ENCODE results near the gene MYO5A. TPM values are rescaled to one million over a fixed set of nuclear protein-coding genes. Genes with fewer than 3 reads are reported as not detected.
A peak's percentile ranks its signal among the peaks of the same experiment; 100 is the strongest.

Gene MYO5A

DNA sequence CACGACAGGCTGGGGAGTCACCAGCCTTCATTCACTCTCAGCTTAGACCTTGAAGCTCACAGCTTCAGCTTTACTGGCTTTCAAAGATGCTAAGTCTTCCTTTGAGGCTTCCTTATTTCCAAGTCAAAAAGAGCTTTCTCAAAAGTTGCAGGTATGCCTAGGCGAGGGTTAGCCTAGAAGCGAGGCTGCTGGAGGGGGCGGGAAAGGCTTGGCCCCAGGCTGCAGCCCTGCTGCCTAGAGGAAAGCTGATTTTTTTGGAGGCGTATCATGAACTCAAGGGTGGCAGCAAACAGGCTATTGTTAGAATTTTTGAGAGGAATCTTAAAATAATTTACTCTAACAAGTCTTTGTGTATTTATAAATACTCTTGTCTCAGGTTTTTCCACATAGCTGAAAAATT is 270.2 kb downstream of the MYO5A start:
- no peak overlapping the region for H3K4ac ChIP-seq (ENCODE audit: low read depth in 1 of 2, low read length in 2 of 2)
- H3K4me3 ChIP-seq (ENCODE audit: insufficient read depth in 1 of 2, low read depth in 1 of 2, low read length in 2 of 2) = no peak overlapping the region
- 92% methylated on average over 4 of the region's 5 CpGs for WGBS
- no peak overlapping the region for H2BK12ac ChIP-seq (ENCODE audit: low read length in 2 of 2)
- no peaks in the 10 kb centered on the region for H3K36me3 ChIP-seq (ENCODE audit: control insufficient read depth in 1 of 2, insufficient read depth in 2 of 2, low read depth in 1 of 2, low read length in 2 of 2)
- DNase-seq = no peak
- H4K8ac ChIP-seq (ENCODE audit: low read length) = no peak overlapping the region
- H3K27me3 ChIP-seq (ENCODE audit: control insufficient read depth in 1 of 2, insufficient read depth in 1 of 2, low read length in 2 of 2) = no peaks in the 10 kb centered on the region
- H2BK15ac ChIP-seq (ENCODE audit: low read depth, poor library complexity, severe bottlenecking) = no peak overlapping the region
- no peak overlapping the region for H3K9ac ChIP-seq (ENCODE audit: low read length)
- no peaks in the 10 kb centered on the region for H3K79me1 ChIP-seq (replicated peaks; ENCODE audit: low read length, poor library complexity, severe bottlenecking)
- H2AK5ac ChIP-seq (ENCODE audit: low read length, severe bottlenecking) = no peak overlapping the region
- H3K4me2 ChIP-seq (ENCODE audit: low read length, poor library complexity, severe bottlenecking) = no peak overlapping the region
- no peak overlapping the region for H3K18ac ChIP-seq (ENCODE audit: low read depth in 1 of 2, low read length in 2 of 2)
- no peak overlapping the region for H2AFZ ChIP-seq (ENCODE audit: low read depth, low read length)
- H3K27ac ChIP-seq (ENCODE audit: low read length, poor library complexity, severe bottlenecking) = no peak overlapping the region
- H2BK120ac ChIP-seq (ENCODE audit: low read depth, low read length) = no peak overlapping the region
- H3K4me1 ChIP-seq (ENCODE audit: control insufficient read depth, insufficient read depth, low read depth, low read length) = peaks cover 36% of the 10 kb centered on the region
- no peak overlapping the region for H3K23ac ChIP-seq (ENCODE audit: low read length in 2 of 2)
- no peak overlapping the region for H3K14ac ChIP-seq (ENCODE audit: low read length in 2 of 2)
- no peak overlapping the region for H2BK5ac ChIP-seq (ENCODE audit: low read depth, low read length, poor library complexity, severe bottlenecking)
- H3K9me3 ChIP-seq (ENCODE audit: control insufficient read depth, low read length) = no peaks in the 10 kb centered on the region
- H4K91ac ChIP-seq (ENCODE audit: low read length) = no peak overlapping the region

- no peaks in the 10 kb centered on the region for H3K36me3 ChIP-seq (ENCODE audit: control insufficient read depth in 1 of 2, insufficient read depth in 2 of 2, low read depth in 1 of 2, low read length in 2 of 2)
- H4K91ac ChIP-seq (ENCODE audit: low read length) = no peak overlapping the region
- no peak overlapping the region for H2AFZ ChIP-seq (ENCODE audit: low read depth, low read length)
These were observed 271.0 kb downstream of the MYO5A start for GRCh38 chr15:52257734-52258062.

More at GRCh38 chr15:52257734-52258062, 271.0 kb downstream of the MYO5A start:
- H4K8ac ChIP-seq (ENCODE audit: low read length) = no peak overlapping the region
- peak overlapping the region in 1 of 2 experiments; percentile 10 for H3K4me3 ChIP-seq (ENCODE audit: insufficient read depth in 1 of 2, low read depth in 1 of 2, low read length in 2 of 2)
- H2AK5ac ChIP-seq (ENCODE audit: low read length, severe bottlenecking) = peak overlapping the region; percentile 4
- no peak overlapping the region for H3K18ac ChIP-seq (ENCODE audit: low read depth in 1 of 2, low read length in 2 of 2)
- H3K79me1 ChIP-seq (replicated peaks; ENCODE audit: low read length, poor library complexity, severe bottlenecking) = no peaks in the 10 kb centered on the region
- H3K9ac ChIP-seq (ENCODE audit: low read length) = no peak overlapping the region
- H3K4me1 ChIP-seq (ENCODE audit: control insufficient read depth, insufficient read depth, low read depth, low read length) = peaks cover 38% of the 10 kb centered on the region
- 48% methylated on average over 5 of the region's 5 CpGs for WGBS
- H2BK12ac ChIP-seq (ENCODE audit: low read length in 2 of 2) = no peak overlapping the region
- no peak overlapping the region for H2BK5ac ChIP-seq (ENCODE audit: low read depth, low read length, poor library complexity, severe bottlenecking)
- no peak overlapping the region for H3K4ac ChIP-seq (ENCODE audit: low read depth in 1 of 2, low read length in 2 of 2)
- DNase-seq = peak; percentile 34
- no peak overlapping the region for H3K23ac ChIP-seq (ENCODE audit: low read length in 2 of 2)
- H2BK120ac ChIP-seq (ENCODE audit: low read depth, low read length) = no peak overlapping the region
- no peak overlapping the region for H3K14ac ChIP-seq (ENCODE audit: low read length in 2 of 2)
- no peaks in the 10 kb centered on the region for H3K27me3 ChIP-seq (ENCODE audit: control insufficient read depth in 1 of 2, insufficient read depth in 1 of 2, low read length in 2 of 2)
- no peak overlapping the region for H3K27ac ChIP-seq (ENCODE audit: low read length, poor library complexity, severe bottlenecking)
- no peaks in the 10 kb centered on the region for H3K9me3 ChIP-seq (ENCODE audit: control insufficient read depth, low read length)
- no peak overlapping the region for H2BK15ac ChIP-seq (ENCODE audit: low read depth, poor library complexity, severe bottlenecking)
- H3K4me2 ChIP-seq (ENCODE audit: low read length, poor library complexity, severe bottlenecking) = no peak overlapping the region

Small RNAs within 50 kb of the gene (small RNA-seq; reads per million reads assigned to genes)
- not detected for gene MIR1266 (ENCODE audit: low read depth)

Data from mesenchymal stem cell (in vitro differentiated cells and primary cell).